ENCODE results near the gene ARHGEF5.
"Not testable (repeated sequence)": the region's sequence is repeated elsewhere in the genome, so short reads cannot be mapped to it uniquely, and the experiment has no call there.

DNA sequence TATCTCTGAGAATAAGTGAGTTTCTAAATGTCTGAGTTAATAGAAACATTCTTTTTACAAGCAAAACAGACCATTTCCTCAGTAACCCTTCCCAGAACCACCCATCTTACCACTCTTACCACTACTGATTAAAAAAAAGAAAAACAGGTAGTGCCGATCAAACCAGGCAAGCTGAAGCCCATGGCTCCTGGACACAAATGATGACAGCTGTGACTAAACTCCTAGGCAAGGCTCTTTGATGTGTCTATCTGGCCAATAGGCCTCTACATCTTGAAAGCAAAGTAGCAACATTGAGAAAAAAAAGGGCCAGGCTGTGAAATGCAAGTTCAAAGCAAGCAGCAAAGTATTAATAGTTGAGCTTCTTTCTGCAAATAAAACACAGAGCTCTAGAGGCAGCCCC, 6.6 kb upstream of the ARHGEF5 start:
- TF ChIP-seq, protein P1, sequence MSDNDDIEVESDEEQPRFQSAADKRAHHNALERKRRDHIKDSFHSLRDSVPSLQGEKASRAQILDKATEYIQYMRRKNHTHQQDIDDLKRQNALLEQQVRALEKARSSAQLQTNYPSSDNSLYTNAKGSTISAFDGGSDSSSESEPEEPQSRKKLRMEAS (IDR thresholded peaks at IDR 0.05): not testable (repeated sequence)
- TF ChIP-seq POLR2A (IDR thresholded peaks at IDR 0.05; ENCODE audit: borderline replicate concordance, extremely low read depth, insufficient read depth, insufficient read length); EZH2 (IDR thresholded peaks at IDR 0.05); RAD21 (IDR thresholded peaks at IDR 0.05; ENCODE audit: low read depth); EZH2phosphoT487 (IDR thresholded peaks at IDR 0.05; ENCODE audit: borderline replicate concordance): not testable (repeated sequence)

All from HCT116 (cell line).